CD4-positive, alpha-beta T cell (primary cell): ENCODE results near the gene ITGAE. TPM values are rescaled to one million over a fixed set of nuclear protein-coding genes. Genes with fewer than 3 reads are reported as not detected.

Experiments used
- ATAC-seq: fragments of 200-7000 bp; cut with Tn5 transposase; one replicate; pipeline ENCODE4 v1.10.0; 2022; ENCODE audit warnings: mild to moderate bottlenecking; ENCODE audit not compliant: poor library complexity
- CTCF ChIA-PET: fragments of 350-600 bp; sonication (Branson Sonifier 250); formaldehyde crosslinking; loops from one replicate; lab custom pipeline; 2021; ENCODE audit warnings: antibody characterized with exemption, inconsistent platforms; lab: Charles Lee
- POLR2A ChIA-PET: fragments of 350-600 bp; sonication (Branson Sonifier 250); formaldehyde crosslinking; loops from one replicate; lab custom pipeline; 2021; ENCODE audit warnings: antibody characterized with exemption, inconsistent platforms; lab: Charles Lee
- DNase-seq, 14 experiments: peaks; one replicate each; pipeline ENCODE4 v3.0.0-alpha.2; 2013 to 2020; ENCODE audit warnings: mixed read lengths in 2 of 14
- H3K27ac ChIP-seq, 2 donors: one replicate each; pipeline versions ENCODE4 v1.5.1 to v1.7.0; 2013; ENCODE audit warnings: low read length in 2 of 2, low read depth in 1 of 2, mild to moderate bottlenecking in 1 of 2
- H3K27me3 ChIP-seq, 2 experiments: 1 replicate in 1 of 2; 2 replicates in 1 of 2; pipeline versions ENCODE4 v1.6.1 to v1.7.0; 2013; ENCODE audit warnings: low read length in 2 of 2, control low read depth in 1 of 2, mild to moderate bottlenecking in 1 of 2, moderate library complexity in 1 of 2; ENCODE audit not compliant: insufficient read depth in 2 of 2, control insufficient read depth in 1 of 2
- H3K36me3 ChIP-seq: one replicate; pipeline ENCODE4 v1.6.1; 2013; ENCODE audit warnings: low read length, control low read depth; ENCODE audit not compliant: insufficient read depth
- H3K4me1 ChIP-seq: one replicate; pipeline ENCODE4 v1.6.1; 2013; ENCODE audit warnings: low read length, control low read depth; ENCODE audit not compliant: insufficient read depth
- H3K4me3 ChIP-seq: one replicate; pipeline ENCODE4 v1.5.1; 2013; ENCODE audit warnings: mild to moderate bottlenecking, low read length, moderate library complexity
- H3K9me3 ChIP-seq, 2 experiments: 1 replicate in 1 of 2; 2 replicates in 1 of 2; pipeline versions ENCODE4 v1.6.1 to v1.7.0; 2013; ENCODE audit warnings: low read length in 2 of 2, mild to moderate bottlenecking in 2 of 2, control low read depth in 1 of 2, moderate library complexity in 1 of 2; ENCODE audit not compliant: control insufficient read depth in 1 of 2, insufficient read depth in 1 of 2
- H3K27ac Mint-ChIP-seq: one replicate; pipeline ENCODE4 v1.8.0; 2020; ENCODE audit warnings: mixed read lengths
- H3K27me3 Mint-ChIP-seq: one replicate; pipeline ENCODE4 v1.8.0; 2021; ENCODE audit warnings: mixed read lengths
- H3K36me3 Mint-ChIP-seq: one replicate; pipeline ENCODE4 v1.8.0; 2021; ENCODE audit warnings: low read depth, mixed read lengths
- H3K4me1 Mint-ChIP-seq: one replicate; pipeline ENCODE4 v1.8.0; 2021; ENCODE audit warnings: low read depth, mixed read lengths
- H3K4me3 Mint-ChIP-seq: one replicate; pipeline ENCODE4 v1.8.0; 2020; ENCODE audit warnings: mild to moderate bottlenecking, mixed read lengths
- H3K9me3 Mint-ChIP-seq: one replicate; pipeline ENCODE4 v1.8.0; 2020; ENCODE audit warnings: mixed read lengths
- CTCF ChIP-seq: fragments of 200-600 bp; IDR thresholded peaks from one replicate; pipeline ENCODE4 v1.8.0; 2022; ENCODE audit warnings: antibody characterized with exemption, mild to moderate bottlenecking
- intact Hi-C, 2 experiments: fragments of 100-400 bp; cut with DNase I in 1 of 2; cut with micrococcal nuclease in 1 of 2; formaldehyde crosslinking; loops; one replicate each; pipeline versions ENCODE4 v1.15.1 to v1.9.0; 2023 to 2025; cut with DNase I, micrococcal nuclease
- total RNA-seq, 174 experiments: library from RNA in 2 of 174; stranded (reverse) in 2 of 174; gene quantifications; one replicate each; pipeline ENCODE4 v1.2.3 and lab custom pipeline; 2021 to 2026

ITGAE gene
- total RNA-seq, 2 experiments from 2014 or later: 15.8 to 18.3 TPM

- DNase-seq (peak in 1 of 14 experiments; percentile 24), ATAC-seq (no peak)
- Histone ChIP-seq H3K36me3 (peaks cover 4% of the 10 kb centered on the region), H3K27ac (no peak overlapping the region), H3K4me1 (peaks cover 25% of the 10 kb centered on the region), H3K4me3 (no peak overlapping the region), H3K27me3 (no peaks in the 10 kb centered on the region), H3K9me3 (no peaks in the 10 kb centered on the region)
- CTCF ChIA-PET: no interaction called here
- POLR2A ChIA-PET: interaction anchor here (1.5 kb wide), 1 partner anchor 30 kb away, joined by 5 read pairs; the partner anchor contains the start of genes CTNS and SHPK
- Mint-ChIP-seq H3K9me3 (no peaks in the 10 kb centered on the region), H3K4me1 (peaks cover 13% of the 10 kb centered on the region), H3K4me3 (peak overlapping the region; percentile 46), H3K27me3 (no peaks in the 10 kb centered on the region), H3K36me3 (peaks cover 2% of the 10 kb centered on the region), H3K27ac (no peak overlapping the region)
- intact Hi-C loops: loop anchor here in 1 of 2 experiments (5.0 kb wide), 1 partner anchor 181 kb away; the partner anchor contains the start of gene NCBP3
- no peak for TF ChIP-seq CTCF
Observed at GRCh38 chr17:3666516-3666915, 134.5 kb downstream of the ITGAE start.

- no peaks in the 10 kb centered on the region for H3K27me3 ChIP-seq
- H3K9me3 Mint-ChIP-seq: no peaks in the 10 kb centered on the region
- DNase-seq (no peak), ATAC-seq (no peak)
- intact Hi-C loops: loop anchor here in 1 of 2 experiments (5.0 kb wide), 1 partner anchor 181 kb away; the partner anchor contains the start of gene NCBP3
- no peaks in the 10 kb centered on the region for H3K36me3 Mint-ChIP-seq
- peaks cover 5% of the 10 kb centered on the region for H3K36me3 ChIP-seq
- H3K4me3 ChIP-seq: no peak overlapping the region
- H3K4me1 Mint-ChIP-seq: peaks cover 13% of the 10 kb centered on the region
- H3K27ac Mint-ChIP-seq: no peak overlapping the region
- ChIA-PET CTCF (no interaction called here), POLR2A (no interaction called here)
- H3K4me3 Mint-ChIP-seq: peak overlapping the region; percentile 71
- no peaks in the 10 kb centered on the region for H3K9me3 ChIP-seq
- no peak overlapping the region for H3K27ac ChIP-seq
- TF ChIP-seq CTCF: no peak
- no peaks in the 10 kb centered on the region for H3K27me3 Mint-ChIP-seq
- H3K4me1 ChIP-seq: peaks cover 25% of the 10 kb centered on the region
Observed at GRCh38 chr17:3665834-3666233, 135.2 kb downstream of the ITGAE start.

Other genes with a start within 250 kb of the ITGAE start
- under 1 TPM; 0.25 to 0.56 TPM for gene TRPV3, start 243.4 kb downstream of the ITGAE start, total RNA-seq
- 1 to 10 TPM; 2.3 to 2.8 TPM for gene TRPV1, start 191.8 kb downstream of the ITGAE start, total RNA-seq
- 1 to 10 TPM; 3.4 TPM for gene SHPK, start 164.9 kb downstream of the ITGAE start, total RNA-seq
- 1 to 10 TPM; 3.3 to 4.9 TPM for gene CTNS, start 164.4 kb downstream of the ITGAE start, total RNA-seq
- 1 to 10 TPM; 6.0 to 6.6 TPM for gene TAX1BP3, start 132.6 kb downstream of the ITGAE start, total RNA-seq
- 10 to 100 TPM; 28.8 to 29.6 TPM for gene EMC6, start 132.4 kb downstream of the ITGAE start, total RNA-seq
- 10 to 100 TPM; 14.3 to 16.0 TPM for gene P2RX5, start 105.0 kb downstream of the ITGAE start, total RNA-seq
- gene HASPIN, start 77.3 kb downstream of the ITGAE start, total RNA-seq: under 1 TPM; 0.22 to 0.25 TPM
- 10 to 100 TPM; 25.0 to 29.5 TPM for gene NCBP3, start 45.1 kb upstream of the ITGAE start, total RNA-seq
- 1 to 10 TPM; 4.8 to 4.9 TPM for gene CAMKK1, start 91.9 kb upstream of the ITGAE start, total RNA-seq
- gene P2RX1, start 115.3 kb upstream of the ITGAE start, total RNA-seq: 1 to 10 TPM in 1 of 2 experiments, under 1 TPM in 1; 0.34 to 1.0 TPM
- 100 to 1,000 TPM; 197 to 199 TPM for gene ATP2A3, start 163.2 kb upstream of the ITGAE start, total RNA-seq